Neural cell (in vitro differentiated cells): Measurements from ENCODE around the gene FAM118A.

Experiments
- EP300 ChIP-seq: fragments of 450-650 bp; conservative IDR thresholded peaks from 2 replicates; pipeline ENCODE4 v1.6.1; 2014; ENCODE audit warnings: antibody characterized with exemption, mild to moderate bottlenecking, moderate library complexity; ENCODE audit not compliant: poor library complexity, severe bottlenecking
- EZH2 ChIP-seq: fragments of 200-600, 300-800 bp; shearing (Covaris generic), sonication (generic); IDR thresholded peaks from 2 replicates; pipeline ENCODE4 v1.6.1; 2014; ENCODE audit warnings: antibody characterized with exemption, low read length, borderline replicate concordance, mild to moderate bottlenecking; ENCODE audit not compliant: insufficient read depth, poor library complexity, severe bottlenecking
- TF ChIP-seq, protein P1 (sequence below): fragments of 450-650 bp; IDR thresholded peaks from 2 replicates; pipeline ENCODE4 v1.5.1; 2014; ENCODE audit warnings: antibody characterized with exemption, mild to moderate bottlenecking, moderate library complexity; ENCODE audit not compliant: poor library complexity, severe bottlenecking

DNA sequence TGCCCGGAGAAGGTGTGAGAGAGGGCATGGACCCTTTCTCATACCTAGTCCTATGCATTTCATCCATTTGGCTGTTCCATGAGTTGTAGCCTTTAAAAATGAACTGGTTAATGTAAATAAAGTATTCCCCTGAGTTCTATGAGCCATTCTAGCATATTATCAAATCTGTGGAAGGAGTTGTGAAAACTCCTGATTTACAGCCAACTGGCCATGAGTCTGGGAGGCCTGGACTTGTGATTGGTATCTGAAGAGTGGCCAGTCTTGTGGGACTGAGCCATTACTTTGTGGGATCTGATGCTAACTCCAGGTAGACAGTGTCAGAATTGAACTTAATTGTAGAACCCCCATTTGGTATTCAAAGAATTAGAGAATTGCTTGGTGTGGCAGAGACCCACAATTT, 48.4 kb downstream of the FAM118A start:
- TF ChIP-seq EZH2, result no peak
- TF ChIP-seq, protein P1, sequence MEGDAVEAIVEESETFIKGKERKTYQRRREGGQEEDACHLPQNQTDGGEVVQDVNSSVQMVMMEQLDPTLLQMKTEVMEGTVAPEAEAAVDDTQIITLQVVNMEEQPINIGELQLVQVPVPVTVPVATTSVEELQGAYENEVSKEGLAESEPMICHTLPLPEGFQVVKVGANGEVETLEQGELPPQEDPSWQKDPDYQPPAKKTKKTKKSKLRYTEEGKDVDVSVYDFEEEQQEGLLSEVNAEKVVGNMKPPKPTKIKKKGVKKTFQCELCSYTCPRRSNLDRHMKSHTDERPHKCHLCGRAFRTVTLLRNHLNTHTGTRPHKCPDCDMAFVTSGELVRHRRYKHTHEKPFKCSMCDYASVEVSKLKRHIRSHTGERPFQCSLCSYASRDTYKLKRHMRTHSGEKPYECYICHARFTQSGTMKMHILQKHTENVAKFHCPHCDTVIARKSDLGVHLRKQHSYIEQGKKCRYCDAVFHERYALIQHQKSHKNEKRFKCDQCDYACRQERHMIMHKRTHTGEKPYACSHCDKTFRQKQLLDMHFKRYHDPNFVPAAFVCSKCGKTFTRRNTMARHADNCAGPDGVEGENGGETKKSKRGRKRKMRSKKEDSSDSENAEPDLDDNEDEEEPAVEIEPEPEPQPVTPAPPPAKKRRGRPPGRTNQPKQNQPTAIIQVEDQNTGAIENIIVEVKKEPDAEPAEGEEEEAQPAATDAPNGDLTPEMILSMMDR, result no peak
- TF ChIP-seq EP300, result no peak
